ENCODE results near the gene KCNJ5.
A peak's percentile ranks its signal among the peaks of the same experiment; 100 is the strongest.

KCNJ5 gene

DNA sequence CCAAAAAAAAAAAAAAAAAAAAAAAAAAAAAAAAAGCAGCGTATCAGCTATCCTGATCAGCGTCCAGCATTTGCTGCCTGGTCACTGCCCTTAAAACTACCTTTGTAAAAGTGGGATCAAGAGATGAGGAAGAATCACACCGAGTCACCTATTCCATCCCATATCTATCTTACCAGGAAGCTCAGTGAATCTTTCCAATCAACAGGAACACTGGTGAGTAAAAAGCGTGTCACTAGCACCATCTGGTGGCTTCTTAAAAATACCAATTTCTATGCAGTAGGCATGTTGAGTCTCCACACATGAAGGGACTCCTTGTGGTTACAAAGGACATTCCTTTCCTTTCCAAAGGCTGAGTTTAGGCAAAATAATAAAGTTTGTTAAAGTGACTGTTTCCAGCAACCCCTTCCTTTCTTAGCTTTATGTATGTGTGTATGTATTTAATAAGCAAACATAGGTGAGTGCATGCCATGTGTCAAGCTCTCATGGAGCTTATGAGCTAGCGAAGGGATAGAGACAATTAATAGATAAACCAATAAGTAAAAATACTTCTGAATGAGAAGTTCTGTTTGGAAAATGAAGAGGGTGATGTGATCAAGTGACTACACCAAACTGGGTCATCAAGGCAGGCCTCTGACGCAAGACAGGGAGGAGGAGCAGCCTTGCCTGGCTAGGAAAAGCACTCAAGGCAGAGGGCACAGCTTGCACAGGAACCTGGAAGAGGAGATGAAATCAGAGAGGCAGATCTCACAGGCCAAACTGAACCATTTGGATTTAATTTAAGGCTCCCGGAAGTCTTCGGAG is 65.4 kb downstream of the KCNJ5 start:
- Histone ChIP-seq H3K27me3 (ENCODE audit: control insufficient read depth, insufficient read depth, low read length) (peaks cover 7% of the 10 kb centered on the region), H3K9me3 (ENCODE audit: control insufficient read depth, insufficient read depth, low read length) (no peaks in the 10 kb centered on the region), H3K4me1 (ENCODE audit: control insufficient read depth, insufficient read depth, low read length) (peaks cover 3% of the 10 kb centered on the region), H3K4me3 (ENCODE audit: low read depth, low read length) (no peak overlapping the region), H3K9ac (ENCODE audit: low read depth, low read length) (peak overlapping the region; percentile 12), H3K36me3 (ENCODE audit: control insufficient read depth, insufficient read depth, low read length) (no peaks in the 10 kb centered on the region)

DNA sequence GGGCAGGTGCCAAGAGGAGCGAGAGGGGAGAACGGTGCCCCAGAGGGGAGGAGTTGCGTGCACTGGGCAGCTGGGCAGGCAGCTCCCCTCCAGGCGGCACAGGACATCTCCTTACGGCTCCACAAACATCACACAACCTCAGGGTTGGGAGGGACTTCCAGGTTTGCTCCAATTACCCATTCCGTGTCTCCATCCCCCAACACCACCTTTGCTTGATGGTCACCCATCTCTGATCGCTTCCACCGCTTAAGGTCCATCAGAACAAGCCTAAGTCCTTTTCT is 66.0 kb downstream of the KCNJ5 start:
- H3K4me3 ChIP-seq (ENCODE audit: low read depth, low read length), result no peak overlapping the region
- no peaks in the 10 kb centered on the region for H3K9me3 ChIP-seq (ENCODE audit: control insufficient read depth, insufficient read depth, low read length)
- no peak overlapping the region for H3K9ac ChIP-seq (ENCODE audit: low read depth, low read length)
- H3K4me1 ChIP-seq (ENCODE audit: control insufficient read depth, insufficient read depth, low read length), result peaks cover 3% of the 10 kb centered on the region
- H3K36me3 ChIP-seq (ENCODE audit: control insufficient read depth, insufficient read depth, low read length), result no peaks in the 10 kb centered on the region
- H3K27me3 ChIP-seq (ENCODE audit: control insufficient read depth, insufficient read depth, low read length), result peaks cover 7% of the 10 kb centered on the region

DNA sequence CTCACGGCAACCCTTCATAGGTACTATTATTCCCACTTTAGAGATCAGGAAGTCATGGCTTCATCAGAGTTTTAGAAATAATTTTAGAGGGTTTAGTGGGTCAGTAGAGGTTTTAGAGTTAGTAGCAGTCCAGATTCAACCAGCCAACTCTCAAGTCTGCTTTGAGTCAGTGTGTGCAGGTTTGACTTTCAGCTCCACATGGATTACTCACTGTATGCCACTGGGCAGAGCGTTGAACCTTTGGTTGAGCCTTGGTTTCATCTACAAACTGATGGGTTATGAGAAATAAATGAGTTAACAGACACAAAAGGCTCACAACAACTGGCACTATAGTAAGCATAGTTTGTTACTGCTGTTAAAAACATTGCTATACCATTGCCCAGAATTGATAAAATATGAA is 70.5 kb downstream of the KCNJ5 start:
- peaks cover 2% of the 10 kb centered on the region for H3K4me1 ChIP-seq (ENCODE audit: control insufficient read depth, insufficient read depth, low read length)
- H3K4me3 ChIP-seq (ENCODE audit: low read depth, low read length), result no peak overlapping the region
- H3K27me3 ChIP-seq (ENCODE audit: control insufficient read depth, insufficient read depth, low read length), result no peaks in the 10 kb centered on the region
- H3K36me3 ChIP-seq (ENCODE audit: control insufficient read depth, insufficient read depth, low read length), result no peaks in the 10 kb centered on the region
- H3K9me3 ChIP-seq (ENCODE audit: control insufficient read depth, insufficient read depth, low read length), result no peaks in the 10 kb centered on the region
- H3K9ac ChIP-seq (ENCODE audit: low read depth, low read length), result no peak overlapping the region

DNA sequence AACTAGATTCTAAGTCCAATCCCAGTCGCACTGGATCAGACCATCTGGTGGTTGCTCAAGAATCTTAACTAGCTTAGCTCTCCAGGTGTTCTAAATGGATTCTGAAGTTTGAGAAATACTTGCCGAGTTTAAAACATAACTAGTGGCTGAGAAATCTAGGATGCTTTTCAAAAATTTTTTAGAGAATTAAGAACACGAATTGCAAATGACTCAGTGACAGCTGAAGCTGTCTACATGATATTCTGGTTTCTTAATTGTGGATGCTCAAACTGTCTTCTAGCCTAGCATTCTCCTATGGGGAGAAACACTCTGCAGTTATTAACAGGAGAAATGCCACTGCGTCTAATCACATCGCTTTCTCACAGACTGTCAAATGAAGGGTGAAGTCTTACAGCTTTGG is 71.7 kb downstream of the KCNJ5 start:
- Histone ChIP-seq H3K4me1 (ENCODE audit: control insufficient read depth, insufficient read depth, low read length) (no peaks in the 10 kb centered on the region), H3K36me3 (ENCODE audit: control insufficient read depth, insufficient read depth, low read length) (no peaks in the 10 kb centered on the region), H3K9me3 (ENCODE audit: control insufficient read depth, insufficient read depth, low read length) (no peaks in the 10 kb centered on the region), H3K27me3 (ENCODE audit: control insufficient read depth, insufficient read depth, low read length) (no peaks in the 10 kb centered on the region), H3K4me3 (ENCODE audit: low read depth, low read length) (no peak overlapping the region), H3K9ac (ENCODE audit: low read depth, low read length) (no peak overlapping the region)

DNA sequence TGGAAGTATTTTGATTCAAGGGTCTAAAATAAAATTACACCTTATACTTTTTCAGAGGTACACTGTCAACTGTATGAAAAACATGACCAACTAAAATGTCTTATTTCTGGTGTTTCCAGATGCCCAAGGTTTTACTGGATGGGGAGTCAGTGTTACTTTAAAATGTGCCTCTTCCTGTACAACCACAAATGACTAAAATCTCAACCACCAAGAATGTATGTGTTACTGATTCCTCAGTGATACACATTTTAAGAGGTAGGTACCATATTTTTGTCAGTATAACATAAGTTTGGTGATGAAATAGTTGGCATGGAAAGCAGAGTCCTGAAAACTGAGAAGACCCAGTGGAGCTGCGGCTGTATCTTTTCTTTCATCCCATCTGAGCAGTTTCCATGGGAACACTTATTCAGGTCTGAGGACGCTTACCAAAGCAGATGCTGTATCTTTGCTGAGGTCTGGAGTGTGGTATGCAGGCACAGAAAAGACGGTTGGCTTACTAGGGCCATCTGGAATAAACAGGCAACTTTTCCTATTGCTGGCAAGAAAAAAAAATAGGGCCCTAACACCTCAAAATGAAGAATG is 72.7 kb downstream of the KCNJ5 start:
- Histone ChIP-seq H3K27me3 (ENCODE audit: control insufficient read depth, insufficient read depth, low read length) (no peaks in the 10 kb centered on the region), H3K9me3 (ENCODE audit: control insufficient read depth, insufficient read depth, low read length) (no peaks in the 10 kb centered on the region), H3K4me3 (ENCODE audit: low read depth, low read length) (no peak overlapping the region), H3K36me3 (ENCODE audit: control insufficient read depth, insufficient read depth, low read length) (no peaks in the 10 kb centered on the region), H3K9ac (ENCODE audit: low read depth, low read length) (no peak overlapping the region), H3K4me1 (ENCODE audit: control insufficient read depth, insufficient read depth, low read length) (no peaks in the 10 kb centered on the region)

DNA sequence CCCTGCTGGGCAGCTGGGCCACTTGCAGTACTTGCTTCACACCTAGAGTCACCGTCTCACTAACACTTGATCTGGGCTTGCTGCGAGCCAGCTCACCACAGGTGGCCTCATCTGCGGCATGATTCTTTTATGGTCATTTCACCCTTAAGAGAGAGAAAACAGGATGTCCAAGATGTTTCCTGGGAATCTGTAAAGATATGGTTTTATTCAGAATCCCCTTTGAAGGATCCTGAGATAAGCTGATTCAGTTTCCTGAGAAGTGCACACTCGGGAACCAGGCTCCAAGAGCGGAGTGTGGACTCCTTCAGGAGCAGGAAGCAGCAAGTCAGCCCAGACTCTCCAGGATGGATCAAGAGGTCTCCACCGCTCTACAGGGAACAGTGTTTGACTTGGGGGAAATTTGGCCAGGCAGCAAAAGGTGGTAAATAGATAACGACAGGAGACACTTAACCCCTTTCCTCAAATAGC is 73.3 kb downstream of the KCNJ5 start:
- no peak overlapping the region for H3K4me3 ChIP-seq (ENCODE audit: low read depth, low read length)
- no peak overlapping the region for H3K9ac ChIP-seq (ENCODE audit: low read depth, low read length)
- no peaks in the 10 kb centered on the region for H3K4me1 ChIP-seq (ENCODE audit: control insufficient read depth, insufficient read depth, low read length)
- no peaks in the 10 kb centered on the region for H3K27me3 ChIP-seq (ENCODE audit: control insufficient read depth, insufficient read depth, low read length)
- H3K9me3 ChIP-seq (ENCODE audit: control insufficient read depth, insufficient read depth, low read length), result no peaks in the 10 kb centered on the region
- peaks cover 6% of the 10 kb centered on the region for H3K36me3 ChIP-seq (ENCODE audit: control insufficient read depth, insufficient read depth, low read length)

DNA sequence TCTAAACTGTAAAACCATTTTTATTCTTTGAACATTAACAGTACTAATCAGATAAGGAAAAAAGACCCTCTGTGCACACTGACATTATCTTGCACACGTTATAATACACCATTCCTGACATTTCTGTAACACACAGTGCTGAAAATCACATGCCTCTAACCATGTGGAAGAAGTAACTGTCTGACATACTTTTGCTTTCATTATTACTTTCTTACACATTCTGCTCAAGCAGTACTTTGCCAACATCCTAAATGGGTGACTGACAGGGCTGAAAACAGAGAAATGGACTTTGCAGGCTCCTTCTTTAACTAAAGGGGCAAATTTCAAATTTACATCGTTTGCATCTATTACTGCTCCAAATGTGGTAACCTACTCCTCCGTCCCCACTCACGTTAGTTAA is 74.3 kb downstream of the KCNJ5 start:
- Histone ChIP-seq H3K36me3 (ENCODE audit: control insufficient read depth, insufficient read depth, low read length) (peaks cover 13% of the 10 kb centered on the region), H3K27me3 (ENCODE audit: control insufficient read depth, insufficient read depth, low read length) (no peaks in the 10 kb centered on the region), H3K4me1 (ENCODE audit: control insufficient read depth, insufficient read depth, low read length) (no peaks in the 10 kb centered on the region), H3K4me3 (ENCODE audit: low read depth, low read length) (no peak overlapping the region), H3K9ac (ENCODE audit: low read depth, low read length) (no peak overlapping the region), H3K9me3 (ENCODE audit: control insufficient read depth, insufficient read depth, low read length) (no peaks in the 10 kb centered on the region)

DNA sequence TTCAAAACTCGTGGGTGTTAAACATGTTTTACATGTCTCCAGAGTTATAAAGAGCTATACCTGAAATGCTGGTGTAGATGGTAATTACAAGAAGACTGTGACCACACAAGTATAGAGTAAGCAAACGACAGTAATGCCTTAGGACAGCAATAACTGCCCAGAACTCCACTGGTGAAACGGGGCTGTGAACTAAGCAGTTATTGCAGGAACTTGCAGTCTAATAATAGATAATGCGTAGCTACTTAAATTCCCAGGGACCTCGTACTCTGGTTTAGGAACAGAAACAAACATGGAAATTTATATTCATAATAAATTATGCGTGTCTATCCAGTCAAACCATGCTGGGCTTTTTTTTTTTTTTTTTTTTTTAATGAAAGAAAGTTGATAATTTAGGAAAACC is 76.4 kb downstream of the KCNJ5 start:
- Histone ChIP-seq H3K36me3 (ENCODE audit: control insufficient read depth, insufficient read depth, low read length) (peaks cover 16% of the 10 kb centered on the region), H3K9ac (ENCODE audit: low read depth, low read length) (no peak overlapping the region), H3K4me1 (ENCODE audit: control insufficient read depth, insufficient read depth, low read length) (no peaks in the 10 kb centered on the region), H3K27me3 (ENCODE audit: control insufficient read depth, insufficient read depth, low read length) (no peaks in the 10 kb centered on the region), H3K9me3 (ENCODE audit: control insufficient read depth, insufficient read depth, low read length) (no peaks in the 10 kb centered on the region), H3K4me3 (ENCODE audit: low read depth, low read length) (no peak overlapping the region)

DNA sequence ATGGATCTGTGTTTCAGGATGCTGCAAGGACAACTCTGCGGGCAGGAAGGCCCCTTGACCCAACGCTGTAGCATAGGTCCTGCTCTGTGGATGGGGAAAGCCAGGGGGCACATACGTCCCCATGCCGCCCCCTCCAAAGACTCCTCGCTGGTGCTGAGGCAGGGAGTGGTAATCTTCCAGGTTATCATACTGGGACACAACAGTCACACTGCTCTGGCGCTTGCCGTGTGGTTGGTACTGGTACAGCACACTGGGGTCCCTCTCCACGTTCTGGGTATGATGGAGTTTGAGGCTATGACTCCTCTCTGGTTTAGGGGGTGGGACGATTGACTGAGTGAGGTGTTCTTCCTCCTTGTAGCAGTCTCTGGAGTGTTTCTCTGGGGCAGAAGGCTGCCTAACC is 77.8 kb downstream of the KCNJ5 start:
- no peaks in the 10 kb centered on the region for H3K27me3 ChIP-seq (ENCODE audit: control insufficient read depth, insufficient read depth, low read length)
- H3K9me3 ChIP-seq (ENCODE audit: control insufficient read depth, insufficient read depth, low read length), result no peaks in the 10 kb centered on the region
- no peak overlapping the region for H3K9ac ChIP-seq (ENCODE audit: low read depth, low read length)
- no peak overlapping the region for H3K4me3 ChIP-seq (ENCODE audit: low read depth, low read length)
- no peaks in the 10 kb centered on the region for H3K4me1 ChIP-seq (ENCODE audit: control insufficient read depth, insufficient read depth, low read length)
- H3K36me3 ChIP-seq (ENCODE audit: control insufficient read depth, insufficient read depth, low read length), result peaks cover 20% of the 10 kb centered on the region

All from iPS-15b (cell line).